ENCODE results near the gene C5.

DNA sequence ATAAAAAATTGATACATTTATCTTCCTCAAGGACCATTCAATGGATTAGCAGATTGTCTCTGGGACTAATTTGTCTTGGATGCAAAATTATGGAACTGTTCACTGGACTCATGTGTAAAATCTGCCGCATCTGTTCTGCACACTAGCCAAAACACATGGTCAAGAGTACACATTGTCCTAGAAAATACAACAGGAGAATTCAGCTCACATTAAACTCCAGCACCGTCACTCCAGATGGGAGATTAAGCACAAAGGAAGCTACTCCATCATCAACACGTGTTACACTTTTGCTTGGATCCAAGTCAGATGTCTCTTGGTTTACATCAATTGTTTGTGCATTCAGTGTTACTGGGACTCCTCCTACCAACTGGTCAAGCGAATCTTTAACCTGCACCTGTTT is 28.8 kb downstream of the C5 start:
- TF ChIP-seq, protein P1, sequence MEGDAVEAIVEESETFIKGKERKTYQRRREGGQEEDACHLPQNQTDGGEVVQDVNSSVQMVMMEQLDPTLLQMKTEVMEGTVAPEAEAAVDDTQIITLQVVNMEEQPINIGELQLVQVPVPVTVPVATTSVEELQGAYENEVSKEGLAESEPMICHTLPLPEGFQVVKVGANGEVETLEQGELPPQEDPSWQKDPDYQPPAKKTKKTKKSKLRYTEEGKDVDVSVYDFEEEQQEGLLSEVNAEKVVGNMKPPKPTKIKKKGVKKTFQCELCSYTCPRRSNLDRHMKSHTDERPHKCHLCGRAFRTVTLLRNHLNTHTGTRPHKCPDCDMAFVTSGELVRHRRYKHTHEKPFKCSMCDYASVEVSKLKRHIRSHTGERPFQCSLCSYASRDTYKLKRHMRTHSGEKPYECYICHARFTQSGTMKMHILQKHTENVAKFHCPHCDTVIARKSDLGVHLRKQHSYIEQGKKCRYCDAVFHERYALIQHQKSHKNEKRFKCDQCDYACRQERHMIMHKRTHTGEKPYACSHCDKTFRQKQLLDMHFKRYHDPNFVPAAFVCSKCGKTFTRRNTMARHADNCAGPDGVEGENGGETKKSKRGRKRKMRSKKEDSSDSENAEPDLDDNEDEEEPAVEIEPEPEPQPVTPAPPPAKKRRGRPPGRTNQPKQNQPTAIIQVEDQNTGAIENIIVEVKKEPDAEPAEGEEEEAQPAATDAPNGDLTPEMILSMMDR (conservative IDR thresholded peaks at IDR 0.05; ENCODE audit: low read length) = no peak
- no peak for TF ChIP-seq EZH2phosphoT487 (IDR thresholded peaks at IDR 0.05; ENCODE audit: borderline replicate concordance, low read depth, low read length)
